HCT116 (cell line): ENCODE measurements around the gene PARD6G. TPM values are rescaled to one million over a fixed set of nuclear protein-coding genes. Genes with fewer than 3 reads are reported as not detected.

Experiments
- ATAC-seq: fragments of 200-7000 bp; cut with Tn5 transposase; 2 replicates; pipeline ENCODE4 v1.9.1; 2020; ENCODE audit warnings: mild to moderate bottlenecking, moderate library complexity
- BruUV-seq: library from RNA; stranded (reverse); fragments of 400-500 nt; replicated peaks from 2 replicates; lab custom pipeline; 2021; lab: Mats Ljungman, UMichigan
- CTCF ChIA-PET: fragments of 300-600 bp; sonication (Branson Sonifier 250); formaldehyde crosslinking; loops from one replicate; lab custom pipeline; 2021; ENCODE audit warnings: antibody characterized with exemption; lab: Charles Lee
- POLR2A ChIA-PET: fragments of 300-600, 350-600 bp; sonication (Branson Sonifier 250); formaldehyde crosslinking; loops from one replicate; lab custom pipeline; 2021; ENCODE audit warnings: antibody characterized with exemption; lab: Charles Lee
- RAD21 ChIA-PET, 2 experiments: fragments of 300-600 bp; sonication (Branson Sonifier 250); formaldehyde crosslinking; loops; one replicate each; lab custom pipeline; 2023; ENCODE audit warnings: low total read pairs in 2 of 2; ENCODE audit not compliant: uncharacterized antibody in 2 of 2, unreplicated experiment in 2 of 2, low non-redundant PET in 1 of 2; lab: Charles Lee
- DNase-seq: peaks from one replicate; pipeline ENCODE4 v3.0.0-alpha.2; 2010; ENCODE audit warnings: low read depth, low spot score
- H2AFZ ChIP-seq: fragments of 200-600 bp; shearing (Covaris generic), sonication (generic); 2 replicates; pipeline ENCODE4 v1.6.1; 2017; ENCODE audit warnings: low read depth, mixed run types, mixed read lengths, antibody characterized with exemption, low read length; ENCODE audit not compliant: poor library complexity, severe bottlenecking
- H3K27ac ChIP-seq: 2 replicates; pipeline ENCODE4 v1.5.1; 2012; ENCODE audit warnings: low read depth, low read length
- H3K27me3 ChIP-seq: fragments of 200-600 bp; sonication (generic); 2 replicates; pipeline ENCODE4 v1.6.1; 2016; ENCODE audit warnings: mixed run types, low read length, mixed read lengths; ENCODE audit not compliant: insufficient read depth
- H3K36me3 ChIP-seq, 2 experiments: fragments of 200-500 bp in 1 of 2; fragments of 200-600 bp in 1 of 2; sonication (Bioruptor generic) in 1 of 2; sonication (generic) in 1 of 2; 2 replicates each; pipeline versions ENCODE4 v1.5.1 to v1.6.1; 2014 to 2016; ENCODE audit warnings: low read length in 2 of 2, inconsistent platforms in 1 of 2, mixed read lengths in 1 of 2, mixed run types in 1 of 2; ENCODE audit not compliant: insufficient read depth in 2 of 2, control insufficient read depth in 1 of 2
- H3K4me1 ChIP-seq, 2 experiments: fragments of 200-600 bp in 1 of 2; sonication (generic) in 1 of 2; 2 replicates each; pipeline versions ENCODE4 v1.5.1 to v1.6.1; 2012 to 2017; ENCODE audit warnings: low read length in 2 of 2, inconsistent platforms in 1 of 2, mild to moderate bottlenecking in 1 of 2, mixed read lengths in 1 of 2, mixed run types in 1 of 2, moderate library complexity in 1 of 2; ENCODE audit not compliant: insufficient read depth in 2 of 2, control insufficient read depth in 1 of 2
- H3K4me2 ChIP-seq: fragments of 200-600 bp; sonication (generic); 2 replicates; pipeline ENCODE4 v1.6.1; 2017; ENCODE audit warnings: mixed run types, low read length, mixed read lengths
- H3K4me3 ChIP-seq, 2 experiments: fragments of 200-600 bp in 1 of 2; sonication (generic) in 1 of 2; replicated peaks in 1 of 2; 2 replicates each; pipeline ENCODE4 v1.5.1; 2011 to 2016; ENCODE audit warnings: low read length in 2 of 2, control low read depth in 1 of 2, low read depth in 1 of 2, mild to moderate bottlenecking in 1 of 2, mixed read lengths in 1 of 2, mixed run types in 1 of 2
- H3K79me2 ChIP-seq: fragments of 200-600 bp; sonication (generic); 2 replicates; pipeline ENCODE4 v1.6.1; 2017; ENCODE audit warnings: mild to moderate bottlenecking, mixed run types, low read length, moderate library complexity, mixed read lengths; ENCODE audit not compliant: insufficient read depth
- H3K9ac ChIP-seq: fragments of 200-600 bp; sonication (generic); 2 replicates; pipeline ENCODE4 v1.6.1; 2016; ENCODE audit warnings: low read length, mixed read lengths
- H3K9me2 ChIP-seq: fragments of 200-600 bp; sonication (generic), shearing (Covaris generic); 2 replicates; pipeline ENCODE4 v1.6.1; 2017; ENCODE audit warnings: mixed run types, mild to moderate bottlenecking, moderate library complexity; ENCODE audit not compliant: insufficient read depth
- H3K9me3 ChIP-seq, 2 experiments: fragments of 200-500 bp in 1 of 2; fragments of 200-600 bp in 1 of 2; sonication (Bioruptor generic) in 1 of 2; sonication (generic) in 1 of 2; 2 replicates each; pipeline ENCODE4 v1.6.1; 2014 to 2017; ENCODE audit warnings: low read length in 2 of 2, mixed read lengths in 2 of 2, inconsistent platforms in 1 of 2, low read depth in 1 of 2, mild to moderate bottlenecking in 1 of 2, mixed run types in 1 of 2, moderate library complexity in 1 of 2; ENCODE audit not compliant: control insufficient read depth in 1 of 2, insufficient read depth in 1 of 2
- H4K20me1 ChIP-seq: fragments of 200-600 bp; sonication (generic), shearing (Covaris generic); 2 replicates; pipeline ENCODE4 v1.6.1; 2017; ENCODE audit warnings: mixed run types, mild to moderate bottlenecking, moderate library complexity; ENCODE audit not compliant: insufficient read depth
- CEBPB ChIP-seq: IDR thresholded peaks from 2 replicates; pipeline ENCODE4 v1.6.1; 2012; ENCODE audit warnings: low read depth
- JUND ChIP-seq: IDR thresholded peaks from 2 replicates; pipeline ENCODE4 v1.6.1; 2012
- MAX ChIP-seq: IDR thresholded peaks from 2 replicates; pipeline ENCODE4 v1.6.1; 2012
- POLR2A ChIP-seq: IDR thresholded peaks from 2 replicates; pipeline ENCODE4 v1.7.0; 2011; ENCODE audit warnings: borderline replicate concordance; ENCODE audit not compliant: insufficient read depth, insufficient read length; ENCODE audit errors: extremely low read depth
- RAD21 ChIP-seq: IDR thresholded peaks from 2 replicates; pipeline ENCODE4 v1.6.1; 2012; ENCODE audit warnings: low read depth, mild to moderate bottlenecking
- REST ChIP-seq: IDR thresholded peaks from 2 replicates; pipeline ENCODE4 v1.6.1; 2012; ENCODE audit warnings: low read depth
- SIN3A ChIP-seq: IDR thresholded peaks from 2 replicates; pipeline ENCODE4 v1.6.1; 2012; ENCODE audit warnings: low read depth
- SP1 ChIP-seq: IDR thresholded peaks from 2 replicates; pipeline ENCODE4 v1.6.1; 2012; ENCODE audit warnings: low read depth
- TCF7L2 ChIP-seq: IDR thresholded peaks from 2 replicates; pipeline ENCODE4 v1.7.0; 2011; ENCODE audit warnings: borderline replicate concordance, inconsistent platforms; ENCODE audit not compliant: insufficient read depth, insufficient read length; ENCODE audit errors: extremely low read depth
- ZBTB33 ChIP-seq: IDR thresholded peaks from 2 replicates; pipeline ENCODE4 v1.6.1; 2011; ENCODE audit warnings: mild to moderate bottlenecking, low read length, moderate library complexity; ENCODE audit not compliant: insufficient replicate concordance; ENCODE audit errors: extremely low read depth
- ZFX ChIP-seq: fragments of 450-650 bp; IDR thresholded peaks from 2 replicates; pipeline ENCODE4 v1.6.1; 2017
- intact Hi-C: fragments of 100-400 bp; cut with micrococcal nuclease; formaldehyde crosslinking; loops from 2 replicates; pipeline ENCODE4 v1.10.0; 2022
- total RNA-seq: library from RNA; stranded (reverse); gene quantifications from one replicate; pipeline ENCODE4 v1.2.1, GENCODE V29; 2021; ENCODE audit not compliant: unreplicated experiment

The PARD6G gene
- total RNA-seq, 1 experiment from 2014 or later = 12.8 TPM

DNA sequence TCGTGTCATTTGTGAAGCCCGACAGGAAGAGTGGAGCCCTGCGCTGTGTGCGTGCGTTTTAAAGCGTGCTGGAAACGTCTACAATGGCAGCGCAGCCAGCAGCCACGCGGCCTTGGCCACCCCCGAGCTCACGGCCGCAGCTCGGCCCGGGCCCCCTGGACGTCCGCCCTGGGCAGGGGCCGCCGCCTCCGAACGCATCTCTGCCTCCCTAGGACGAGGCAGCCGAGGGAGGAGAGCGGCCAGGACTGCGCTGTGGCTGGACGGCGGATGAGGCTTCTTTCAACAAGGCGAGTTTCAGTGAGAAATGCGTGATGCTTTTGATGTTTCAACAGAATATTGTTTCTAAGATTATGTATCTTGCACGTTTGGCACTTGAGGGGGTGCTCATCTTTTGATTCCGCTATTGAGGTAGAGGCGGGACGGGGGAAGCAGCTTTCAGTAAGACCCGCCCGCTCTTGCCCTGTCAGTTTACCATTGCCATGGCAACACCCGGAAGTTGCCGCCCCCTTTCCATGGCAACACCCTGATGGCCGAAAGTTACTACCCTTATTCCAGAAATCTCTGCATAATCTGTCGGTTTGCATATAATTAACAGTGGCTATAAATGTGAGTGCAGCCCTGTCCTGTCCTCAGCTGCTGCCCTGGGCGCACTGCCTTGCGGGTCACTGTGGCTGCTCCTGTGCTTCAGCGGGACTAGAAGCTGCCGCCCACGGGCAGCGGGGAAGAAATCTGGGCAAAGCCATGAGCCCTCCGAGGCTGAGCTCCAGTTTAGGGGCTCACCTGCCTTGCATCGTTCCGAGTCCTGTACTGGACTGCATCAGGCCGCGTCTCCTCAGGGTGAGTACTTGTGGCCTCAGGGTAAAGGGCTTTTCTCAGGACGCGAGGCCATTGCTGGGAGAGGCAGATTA is 99.6 kb downstream of the PARD6G start:
- no peak for DNase-seq
- peak; percentile 47; the same call in 1 of the 2 replicates for ATAC-seq
- ChIA-PET CTCF (no interaction called here), RAD21 (no interaction called here), POLR2A (no interaction called here)
- no peaks in the 10 kb centered on the region for H3K27me3 ChIP-seq
- H3K27ac ChIP-seq = no peak overlapping the region
- H4K20me1 ChIP-seq = 0 out of 2 replicates have a peak, but pooled peaks cover 3% of the 10 kb centered on the region
- H3K4me2 ChIP-seq = no peak overlapping the region
- H3K9me2 ChIP-seq = no peaks in the 10 kb centered on the region
- no peaks in the 10 kb centered on the region for H3K79me2 ChIP-seq
- H3K4me1 ChIP-seq = no peaks in the 10 kb centered on the region
- peaks cover 0 to 5% of the 10 kb centered on the region in 2 experiments; a peak in 2 of 4 replicates for H3K36me3 ChIP-seq
- H3K4me3 ChIP-seq = no peak overlapping the region
- H2AFZ ChIP-seq = no peak overlapping the region
- TF ChIP-seq POLR2A = no peak
- no peak for TF ChIP-seq ZFX
- no peak for TF ChIP-seq SP1
- TF ChIP-seq, all 23 proteins: peak for 0
- intact Hi-C loops = no loop called here
- Histone ChIP-seq H3K9me3 (no peaks in the 10 kb centered on the region), H3K9ac (no peak overlapping the region)
- BruUV-seq = no TSS peak

DNA sequence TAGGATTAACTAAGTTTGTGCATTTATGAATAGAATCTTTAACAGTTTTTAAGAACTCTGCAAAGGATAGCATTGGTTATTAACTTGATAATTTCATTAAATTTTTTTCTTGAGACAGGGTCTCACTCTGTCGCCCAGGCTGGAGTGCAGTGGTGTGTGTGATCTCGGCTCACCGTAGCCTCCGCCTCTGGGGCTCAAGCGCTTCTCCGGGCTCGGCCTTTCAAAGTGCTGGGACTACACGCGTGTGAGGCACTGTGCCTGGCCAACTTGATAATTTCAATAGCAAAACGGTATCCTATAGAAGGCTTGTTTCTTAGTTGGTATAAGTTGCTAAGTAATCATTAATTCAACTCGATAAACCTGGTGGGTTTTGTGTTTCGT is 100.3 kb downstream of the PARD6G start:
- DNase-seq = no peak
- Histone ChIP-seq H4K20me1 (0 out of 2 replicates have a peak, but pooled peaks cover 3% of the 10 kb centered on the region), H3K9me2 (no peaks in the 10 kb centered on the region), H3K4me1 (no peaks in the 10 kb centered on the region), H3K79me2 (no peaks in the 10 kb centered on the region; the same call in 1 of the 2 replicates), H3K4me2 (no peak overlapping the region), H3K36me3 (peaks cover 0 to 5% of the 10 kb centered on the region in 2 experiments; a peak in 2 of 4 replicates), H2AFZ (no peak overlapping the region), H3K9ac (no peak overlapping the region), H3K9me3 (no peaks in the 10 kb centered on the region), H3K27ac (no peak overlapping the region), H3K27me3 (no peaks in the 10 kb centered on the region), H3K4me3 (no peak overlapping the region)
- no TSS peak for BruUV-seq
- ChIA-PET RAD21 (no interaction called here), POLR2A (no interaction called here), CTCF (interaction anchor here (1.8 kb wide), 1 partner anchor 11 kb away, joined by 6 read pairs; no protein-coding TSS in a partner anchor)
- intact Hi-C loops = no loop called here
- no peak for ATAC-seq
- no peak for TF ChIP-seq REST
- no peak for TF ChIP-seq CEBPB
- no peak for TF ChIP-seq TCF7L2
- TF ChIP-seq ZBTB33 = no peak
- TF ChIP-seq SP1 = no peak
- no peak for TF ChIP-seq SIN3A
- no peak for TF ChIP-seq MAX
- no peak for TF ChIP-seq RAD21
- no peak for TF ChIP-seq JUND
